ENCODE measurements around the gene PDIA5.
"Not testable (repeated sequence)": the region's sequence is repeated elsewhere in the genome, so short reads cannot be mapped to it uniquely, and the experiment has no call there.

PDIA5 gene

GRCh38 chr3:123094516-123095313 lies 27.9 kb downstream of the PDIA5 start:
- no peak for DNase-seq

GRCh38 chr3:123096126-123096525 lies 29.3 kb downstream of the PDIA5 start:
- no peak for DNase-seq

- peak; percentile 72 for DNase-seq
Observed at GRCh38 chr3:123096731-123097130, 29.9 kb downstream of the PDIA5 start.

- DNase-seq: no peak
Observed at GRCh38 chr3:123098426-123099330, 31.9 kb downstream of the PDIA5 start.

GRCh38 chr3:123099331-123100192 lies 32.7 kb downstream of the PDIA5 start:
- DNase-seq: no peak

- no peak for DNase-seq
Observed at GRCh38 chr3:123100193-123100776, 33.5 kb downstream of the PDIA5 start.

GRCh38 chr3:123102249-123102648 lies 35.4 kb downstream of the PDIA5 start:
- no peak for DNase-seq

GRCh38 chr3:123102826-123103225 lies 36.0 kb downstream of the PDIA5 start:
- no peak for DNase-seq

- no peak for DNase-seq
Observed at GRCh38 chr3:123104550-123104949, 37.7 kb downstream of the PDIA5 start.

- DNase-seq: no peak
Observed at GRCh38 chr3:123105201-123106189, 38.7 kb downstream of the PDIA5 start.

GRCh38 chr3:123110282-123110975 lies 43.6 kb downstream of the PDIA5 start:
- DNase-seq: no peak

GRCh38 chr3:123110976-123111615 lies 44.3 kb downstream of the PDIA5 start:
- no peak for DNase-seq

GRCh38 chr3:123111640-123112039 lies 44.8 kb downstream of the PDIA5 start:
- no peak for DNase-seq

GRCh38 chr3:123112232-123112631 lies 45.4 kb downstream of the PDIA5 start:
- no peak for DNase-seq

GRCh38 chr3:123112656-123113055 lies 45.8 kb downstream of the PDIA5 start:
- not testable (repeated sequence) for DNase-seq

- no peak for DNase-seq
Observed at GRCh38 chr3:123113889-123114450, 47.1 kb downstream of the PDIA5 start.

GRCh38 chr3:123116116-123116515 lies 49.3 kb downstream of the PDIA5 start:
- no peak for DNase-seq

GRCh38 chr3:123119388-123119787 lies 52.6 kb downstream of the PDIA5 start:
- DNase-seq: no peak

- DNase-seq: peak; percentile 99
Observed at GRCh38 chr3:123119802-123120201, 53.0 kb downstream of the PDIA5 start.

GRCh38 chr3:123120573-123120972 lies 53.7 kb downstream of the PDIA5 start:
- DNase-seq: no peak
